MM.1S (cell line): ENCODE measurements around the gene SSU72.
"Not testable (repeated sequence)": the region's sequence is repeated elsewhere in the genome, so short reads cannot be mapped to it uniquely, and the experiment has no call there.

Experiments used
- DNase-seq: peaks from one replicate; pipeline ENCODE4 v3.0.0-alpha.2; 2015
- H2AFZ ChIP-seq: fragments of 300-600 bp; sonication (generic); 2 replicates; pipeline ENCODE4 v1.6.0; 2016; ENCODE audit warnings: antibody characterized with exemption, low read length
- H3F3A ChIP-seq: fragments of 300-600 bp; sonication (generic); 2 replicates; pipeline ENCODE4 v1.6.1; 2016; ENCODE audit warnings: mild to moderate bottlenecking, antibody characterized with exemption, low read length, moderate library complexity, mixed read lengths; ENCODE audit not compliant: insufficient read depth
- H3K27ac ChIP-seq: fragments of 300-600 bp; sonication (generic); 2 replicates; pipeline ENCODE4 v1.5.1; 2016; ENCODE audit warnings: mild to moderate bottlenecking, low read length
- H3K27me3 ChIP-seq: fragments of 300-600 bp; sonication (generic); replicated peaks from 2 replicates; pipeline ENCODE4 v1.6.0; 2016; ENCODE audit warnings: low read length; ENCODE audit not compliant: insufficient read depth
- H3K36me3 ChIP-seq: fragments of 300-600 bp; sonication (generic); replicated peaks from 2 replicates; pipeline ENCODE4 v1.6.1; 2016; ENCODE audit warnings: mild to moderate bottlenecking, low read length, mixed read lengths; ENCODE audit not compliant: insufficient read depth
- H3K4me1 ChIP-seq: fragments of 300-600 bp; sonication (generic); 2 replicates; pipeline ENCODE4 v1.6.1; 2016; ENCODE audit warnings: low read length, mixed read lengths
- H3K4me2 ChIP-seq: fragments of 300-600 bp; sonication (generic); 2 replicates; pipeline ENCODE4 v1.6.0; 2016; ENCODE audit warnings: low read depth, low read length
- H3K4me3 ChIP-seq: fragments of 300-600 bp; sonication (generic); 2 replicates; pipeline ENCODE4 v1.5.1; 2016; ENCODE audit warnings: low read length, mixed read lengths
- H3K79me2 ChIP-seq: fragments of 300-600 bp; sonication (generic); 2 replicates; pipeline ENCODE4 v1.6.1; 2016; ENCODE audit warnings: mixed run types, low read length, mixed read lengths
- H3K9ac ChIP-seq: fragments of 300-600 bp; sonication (generic); 2 replicates; pipeline ENCODE4 v1.6.1; 2016; ENCODE audit warnings: low read length, mixed read lengths
- H3K9me2 ChIP-seq: fragments of 300-600 bp; sonication (generic); replicated peaks from 2 replicates; pipeline ENCODE4 v1.6.1; 2016; ENCODE audit warnings: mild to moderate bottlenecking, low read length, mixed read lengths; ENCODE audit not compliant: insufficient read depth
- H3K9me3 ChIP-seq: fragments of 300-600 bp; sonication (generic); replicated peaks from 2 replicates; pipeline ENCODE4 v1.6.1; 2016; ENCODE audit warnings: mild to moderate bottlenecking, low read length, mixed read lengths; ENCODE audit not compliant: insufficient read depth
- H4K20me1 ChIP-seq: fragments of 300-600 bp; sonication (generic); 2 replicates; pipeline ENCODE4 v1.6.1; 2016; ENCODE audit warnings: mild to moderate bottlenecking, low read length, moderate library complexity, mixed read lengths; ENCODE audit not compliant: insufficient read depth
- EZH2 ChIP-seq: fragments of 300-600 bp; sonication (generic); optimal IDR thresholded peaks from 2 replicates; pipeline ENCODE3; 2017; ENCODE audit warnings: low read depth, mild to moderate bottlenecking, antibody characterized with exemption, low read length, mixed read lengths
- EZH2phosphoT487 ChIP-seq: fragments of 300-600 bp; sonication (generic); IDR thresholded peaks from 2 replicates; pipeline ENCODE4 v1.6.1; 2018; ENCODE audit warnings: antibody characterized with exemption, low read length
- TF ChIP-seq, protein P1 (sequence below): fragments of 300-600 bp; sonication (generic); IDR thresholded peaks from 2 replicates; pipeline ENCODE4 v1.5.1; 2016; ENCODE audit warnings: antibody characterized with exemption, low read length, mixed read lengths

Gene SSU72

DNA sequence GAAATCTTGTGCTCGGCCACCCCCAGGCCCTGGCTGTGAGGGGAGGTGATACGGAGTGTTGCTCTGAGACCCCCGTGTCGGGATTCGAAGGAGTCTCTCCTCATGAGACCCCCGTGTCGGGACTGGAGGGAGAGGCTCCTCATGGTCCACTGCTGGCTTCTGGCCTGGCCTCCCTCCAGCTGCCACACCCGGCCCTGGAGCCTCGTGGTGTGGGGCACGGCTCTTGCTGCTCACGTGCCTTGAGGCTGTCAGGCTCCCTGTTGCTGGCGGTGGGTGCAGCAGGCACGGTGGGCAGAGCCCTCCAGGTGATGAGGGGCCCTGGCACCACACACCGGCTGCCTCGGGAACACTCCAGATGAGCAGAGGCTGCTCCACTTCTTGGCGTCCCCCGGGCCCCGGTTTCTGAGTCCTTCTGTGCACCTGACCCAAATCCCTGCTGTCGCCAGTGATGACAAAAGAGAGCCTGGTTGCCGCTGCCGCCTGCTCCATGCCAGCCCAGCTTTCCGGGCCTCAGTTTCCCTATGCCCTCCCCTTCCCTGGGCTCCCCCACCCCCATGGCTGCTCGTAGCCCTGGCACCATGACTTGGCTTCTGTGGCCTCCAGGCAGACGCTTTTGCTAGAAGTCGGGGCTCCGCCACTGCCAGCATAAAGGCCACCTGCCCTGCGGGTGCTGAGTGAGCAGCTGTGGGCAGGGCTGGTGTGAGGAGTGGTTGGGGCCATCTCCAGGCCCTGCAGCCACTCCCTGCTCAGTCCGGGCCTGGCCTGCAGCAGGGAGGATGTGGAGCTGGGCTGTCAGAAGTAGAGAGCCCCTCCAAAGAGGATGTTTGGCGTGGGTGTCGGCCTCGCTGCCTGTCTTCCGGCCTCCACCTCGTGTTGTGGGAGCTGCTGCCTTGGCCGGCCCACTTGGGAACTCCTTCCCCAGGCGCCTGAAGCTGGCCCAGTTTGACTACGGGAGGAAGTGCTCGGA, 46.1 kb downstream of the SSU72 start:
- H3K4me2 ChIP-seq = no peak overlapping the region
- H3K36me3 ChIP-seq = no peaks in the 10 kb centered on the region
- H3K27me3 ChIP-seq = no peaks in the 10 kb centered on the region
- no peaks in the 10 kb centered on the region for H3K4me1 ChIP-seq
- no peaks in the 10 kb centered on the region for H3K79me2 ChIP-seq
- no peaks in the 10 kb centered on the region for H3K9me3 ChIP-seq
- H3K4me3 ChIP-seq = no peak overlapping the region
- no peak overlapping the region for H3K27ac ChIP-seq
- no peaks in the 10 kb centered on the region for H3F3A ChIP-seq
- no peak for DNase-seq
- no peak overlapping the region for H3K9ac ChIP-seq
- TF ChIP-seq EZH2phosphoT487 (no peak), EZH2 (no peak)
- TF ChIP-seq, protein P1, sequence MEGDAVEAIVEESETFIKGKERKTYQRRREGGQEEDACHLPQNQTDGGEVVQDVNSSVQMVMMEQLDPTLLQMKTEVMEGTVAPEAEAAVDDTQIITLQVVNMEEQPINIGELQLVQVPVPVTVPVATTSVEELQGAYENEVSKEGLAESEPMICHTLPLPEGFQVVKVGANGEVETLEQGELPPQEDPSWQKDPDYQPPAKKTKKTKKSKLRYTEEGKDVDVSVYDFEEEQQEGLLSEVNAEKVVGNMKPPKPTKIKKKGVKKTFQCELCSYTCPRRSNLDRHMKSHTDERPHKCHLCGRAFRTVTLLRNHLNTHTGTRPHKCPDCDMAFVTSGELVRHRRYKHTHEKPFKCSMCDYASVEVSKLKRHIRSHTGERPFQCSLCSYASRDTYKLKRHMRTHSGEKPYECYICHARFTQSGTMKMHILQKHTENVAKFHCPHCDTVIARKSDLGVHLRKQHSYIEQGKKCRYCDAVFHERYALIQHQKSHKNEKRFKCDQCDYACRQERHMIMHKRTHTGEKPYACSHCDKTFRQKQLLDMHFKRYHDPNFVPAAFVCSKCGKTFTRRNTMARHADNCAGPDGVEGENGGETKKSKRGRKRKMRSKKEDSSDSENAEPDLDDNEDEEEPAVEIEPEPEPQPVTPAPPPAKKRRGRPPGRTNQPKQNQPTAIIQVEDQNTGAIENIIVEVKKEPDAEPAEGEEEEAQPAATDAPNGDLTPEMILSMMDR = no peak
- no peak overlapping the region for H2AFZ ChIP-seq
- no peaks in the 10 kb centered on the region for H4K20me1 ChIP-seq
- H3K9me2 ChIP-seq = no peaks in the 10 kb centered on the region

DNA sequence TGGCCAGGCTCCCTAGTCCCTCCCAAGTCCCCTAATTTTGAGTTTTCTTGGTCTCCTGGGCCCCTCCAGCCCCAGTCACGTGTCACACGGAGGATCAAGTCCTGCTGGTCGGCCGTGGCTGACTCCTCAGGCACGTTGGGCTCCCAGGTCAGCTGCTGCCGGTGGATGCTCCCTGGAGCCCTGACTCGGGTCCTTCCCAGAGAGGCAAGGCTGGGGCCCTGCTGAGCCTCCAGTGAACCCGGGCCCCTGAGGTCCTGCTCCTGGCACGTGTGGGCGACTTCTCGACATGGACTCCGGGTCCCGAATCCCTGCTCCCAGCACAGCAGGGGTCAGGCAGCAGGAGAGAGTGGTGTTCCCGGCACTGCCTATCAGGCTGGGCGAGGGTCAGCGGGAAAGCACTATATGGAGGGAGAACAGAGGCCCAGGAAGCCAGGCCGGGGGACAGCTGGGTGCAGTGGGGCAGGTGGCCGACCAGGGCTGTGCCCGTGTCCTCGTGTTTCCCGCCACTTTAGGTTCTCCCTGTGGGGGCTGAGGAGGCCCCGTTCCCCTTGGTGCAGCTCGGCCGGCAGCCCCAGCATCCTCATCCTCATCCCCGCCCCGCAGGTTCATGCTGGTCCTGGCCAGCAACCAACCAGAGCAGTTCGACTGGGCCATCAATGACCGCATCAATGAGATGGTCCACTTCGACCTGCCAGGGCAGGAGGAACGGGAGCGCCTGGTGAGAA, 47.4 kb downstream of the SSU72 start:
- no peak for TF ChIP-seq EZH2
- TF ChIP-seq, protein P1 = no peak
- no peak for TF ChIP-seq EZH2phosphoT487
- no peaks in the 10 kb centered on the region for H3K9me3 ChIP-seq
- H3K9ac ChIP-seq = no peak overlapping the region
- DNase-seq = no peak
- H3K9me2 ChIP-seq = no peaks in the 10 kb centered on the region
- no peak overlapping the region for H2AFZ ChIP-seq
- H3K27me3 ChIP-seq = no peaks in the 10 kb centered on the region
- no peaks in the 10 kb centered on the region for H4K20me1 ChIP-seq
- H3K4me3 ChIP-seq = no peak overlapping the region
- no peaks in the 10 kb centered on the region for H3K36me3 ChIP-seq
- H3K4me2 ChIP-seq = no peak overlapping the region
- no peaks in the 10 kb centered on the region for H3F3A ChIP-seq
- H3K27ac ChIP-seq = no peak overlapping the region
- no peaks in the 10 kb centered on the region for H3K79me2 ChIP-seq
- no peaks in the 10 kb centered on the region for H3K4me1 ChIP-seq

DNA sequence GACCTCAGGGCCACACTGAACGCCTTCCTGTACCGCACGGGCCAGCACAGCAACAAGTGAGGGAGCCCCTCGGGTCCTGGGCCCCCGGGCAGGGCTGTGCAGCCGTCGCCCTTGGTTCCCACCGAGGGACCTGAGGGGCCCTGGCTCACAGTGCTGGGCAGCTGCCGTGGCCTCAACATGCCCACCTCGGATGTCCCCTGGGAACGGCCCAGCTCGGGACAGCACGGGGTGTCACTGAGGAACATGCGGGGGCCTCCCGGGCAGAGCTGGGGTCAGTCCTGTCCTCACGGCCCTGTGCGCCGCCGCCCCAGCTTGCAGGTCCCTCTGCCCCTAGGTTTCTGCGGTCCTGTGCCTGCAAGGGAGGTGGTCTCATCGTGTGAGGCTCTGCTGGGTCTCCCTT, 48.2 kb downstream of the SSU72 start:
- H3K9me3 ChIP-seq, H3K27me3 ChIP-seq, H3K9me2 ChIP-seq, H3K27ac ChIP-seq, H3K4me1 ChIP-seq, H3F3A ChIP-seq, H3K9ac ChIP-seq, H3K4me2 ChIP-seq, DNase-seq, H3K36me3 ChIP-seq, H3K79me2 ChIP-seq, H4K20me1 ChIP-seq, H2AFZ ChIP-seq, H3K4me3 ChIP-seq: not testable (repeated sequence)

DNA sequence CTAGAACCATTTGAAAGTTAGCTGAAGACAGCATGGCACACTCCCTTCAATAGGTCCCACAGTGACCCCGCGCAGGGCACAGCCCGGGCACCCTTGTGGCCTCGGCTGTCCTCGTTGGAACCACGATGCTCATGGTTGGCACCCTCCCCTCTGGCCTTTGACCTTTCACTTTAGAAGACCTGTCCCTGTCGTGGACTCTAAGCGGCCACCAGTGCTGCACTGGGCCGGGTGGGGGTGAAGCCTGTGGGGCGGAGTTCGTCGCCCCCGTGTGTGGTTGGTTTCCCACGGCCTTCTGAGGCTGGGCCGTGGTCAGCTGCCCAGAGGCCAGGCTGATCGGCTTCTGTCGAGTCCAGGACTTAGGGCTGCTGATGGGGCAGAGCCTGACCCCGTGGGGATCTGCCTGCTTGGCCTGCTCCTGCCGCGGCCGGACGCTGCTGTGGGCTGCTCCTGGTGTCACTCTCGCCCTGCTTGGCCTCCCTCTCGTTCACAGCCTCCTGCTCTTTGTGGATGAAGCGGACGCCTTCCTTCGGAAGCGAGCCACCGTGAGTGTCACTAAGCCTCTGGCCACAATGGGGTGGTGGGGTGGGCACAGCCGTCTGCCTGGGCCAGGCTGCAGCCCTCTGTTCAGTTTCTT, 49.8 kb downstream of the SSU72 start:
- not testable (repeated sequence) for DNase-seq, H3K36me3 ChIP-seq, H3K27me3 ChIP-seq, H4K20me1 ChIP-seq, H3K4me2 ChIP-seq, H3F3A ChIP-seq, H3K79me2 ChIP-seq, H3K9ac ChIP-seq, H3K9me3 ChIP-seq, H3K27ac ChIP-seq, H3K4me1 ChIP-seq, H2AFZ ChIP-seq, H3K4me3 ChIP-seq, H3K9me2 ChIP-seq

DNA sequence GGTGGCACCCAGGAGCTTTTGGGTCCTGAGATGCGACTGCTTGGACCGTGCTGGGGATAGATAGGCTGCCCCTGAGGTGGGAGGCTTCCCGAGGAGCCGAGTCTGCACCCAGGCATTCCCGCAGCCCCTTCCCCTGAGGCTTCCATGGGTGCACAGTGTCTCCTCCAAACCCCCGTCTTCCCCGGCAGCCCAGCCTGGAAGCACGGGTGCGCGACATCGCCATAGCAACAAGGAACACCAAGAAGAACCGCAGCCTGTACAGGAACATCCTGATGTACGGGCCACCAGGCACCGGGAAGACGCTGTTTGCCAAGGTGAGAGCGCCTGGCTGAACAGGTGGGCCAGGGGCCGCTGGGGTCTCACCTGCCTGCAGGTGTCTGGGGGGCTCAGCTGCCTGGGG, 51.0 kb downstream of the SSU72 start:
- not testable (repeated sequence) for H3K4me3 ChIP-seq, H3K27me3 ChIP-seq, H3K79me2 ChIP-seq, H3K9ac ChIP-seq, H3K4me2 ChIP-seq, H2AFZ ChIP-seq, H4K20me1 ChIP-seq, H3K9me3 ChIP-seq, H3K4me1 ChIP-seq, DNase-seq, H3K27ac ChIP-seq, H3F3A ChIP-seq, H3K36me3 ChIP-seq, H3K9me2 ChIP-seq

DNA sequence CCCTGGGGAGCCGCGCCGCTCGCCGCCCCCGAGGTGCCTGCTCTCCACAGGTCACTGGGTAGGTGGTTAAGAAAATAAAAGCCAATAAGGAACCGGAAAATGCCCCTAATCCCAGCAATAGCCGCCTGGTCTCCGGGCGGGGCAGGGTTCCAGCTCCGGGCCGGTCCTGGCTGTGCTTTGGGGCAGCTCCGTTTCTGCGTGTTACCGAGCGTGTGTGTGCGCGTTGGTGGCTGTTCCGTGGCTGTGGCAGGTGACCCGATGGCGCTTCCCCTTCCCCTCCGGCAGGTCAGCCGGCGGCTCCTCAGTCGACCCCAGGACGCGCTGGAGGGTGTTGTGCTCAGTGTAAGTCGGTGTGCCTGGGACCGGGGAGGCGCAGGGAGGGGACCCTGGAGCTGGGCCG, 51.4 kb downstream of the SSU72 start:
- H3K36me3 ChIP-seq = not testable (repeated sequence)

More for the DNA sequence above, 51.4 kb downstream of the SSU72 start:
- not testable (repeated sequence) for H3K27ac ChIP-seq, H3K79me2 ChIP-seq, H3K4me3 ChIP-seq, H2AFZ ChIP-seq, H3F3A ChIP-seq, DNase-seq, H3K4me1 ChIP-seq, H3K27me3 ChIP-seq, H3K4me2 ChIP-seq, H3K9ac ChIP-seq, H3K9me2 ChIP-seq, H4K20me1 ChIP-seq, H3K9me3 ChIP-seq
